AG09319 (cell line): ENCODE results near the gene PRR5L.

Source experiments
- DNase-seq: peaks from one replicate; pipeline ENCODE4 v3.0.0-alpha.2; 2010; ENCODE audit warnings: low read depth; ENCODE audit errors: extremely low read depth
- CTCF ChIP-seq: IDR thresholded peaks from 2 replicates; pipeline ENCODE4 v1.5.1; 2011; ENCODE audit warnings: low read depth, mild to moderate bottlenecking, inconsistent platforms, low read length, moderate library complexity

PRR5L gene

GRCh38 chr11:36328966-36329673 is 33.0 kb downstream of the PRR5L start:
- TF ChIP-seq CTCF, result no peak

GRCh38 chr11:36330411-36330810 is 34.3 kb downstream of the PRR5L start:
- no peak for TF ChIP-seq CTCF
- no peak for DNase-seq

More at GRCh38 chr11:36328966-36329673, 33.0 kb downstream of the PRR5L start:
- DNase-seq, result no peak

GRCh38 chr11:36333468-36333867 is 37.4 kb downstream of the PRR5L start:
- TF ChIP-seq CTCF, result no peak

GRCh38 chr11:36333897-36334296 is 37.8 kb downstream of the PRR5L start:
- no peak for DNase-seq
- TF ChIP-seq CTCF, result no peak

More at GRCh38 chr11:36333468-36333867, 37.4 kb downstream of the PRR5L start:
- no peak for DNase-seq

- TF ChIP-seq CTCF, result no peak
- DNase-seq, result no peak
Observed at GRCh38 chr11:36339888-36340287, 43.8 kb downstream of the PRR5L start.

- no peak for DNase-seq
Observed at GRCh38 chr11:36340897-36341296, 44.8 kb downstream of the PRR5L start.

More at GRCh38 chr11:36340897-36341296, 44.8 kb downstream of the PRR5L start:
- no peak for TF ChIP-seq CTCF
